ENCODE data around the gene NMNAT3. TPM values are rescaled to one million over a fixed set of nuclear protein-coding genes. Genes with fewer than 3 reads are reported as not detected.

NMNAT3 gene
- total and polyA plus RNA-seq, 2 donors = 7.5 to 11.9 TPM

GRCh38 chr3:139532976-139533375 lies 144.8 kb downstream of the NMNAT3 start:
- no peak for DNase-seq (ENCODE audit: extremely low spot score)
- Histone ChIP-seq H3K4me3 (ENCODE audit: low read depth, low read length) (no peak overlapping the region), H3K36me3 (ENCODE audit: insufficient read depth) (no peaks in the 10 kb centered on the region), H3K4me1 (ENCODE audit: insufficient read depth) (no peaks in the 10 kb centered on the region), H3K27ac (ENCODE audit: low read depth) (no peak overlapping the region)
- 37% methylated on average over 7 of the region's 7 CpGs for WGBS

DNA sequence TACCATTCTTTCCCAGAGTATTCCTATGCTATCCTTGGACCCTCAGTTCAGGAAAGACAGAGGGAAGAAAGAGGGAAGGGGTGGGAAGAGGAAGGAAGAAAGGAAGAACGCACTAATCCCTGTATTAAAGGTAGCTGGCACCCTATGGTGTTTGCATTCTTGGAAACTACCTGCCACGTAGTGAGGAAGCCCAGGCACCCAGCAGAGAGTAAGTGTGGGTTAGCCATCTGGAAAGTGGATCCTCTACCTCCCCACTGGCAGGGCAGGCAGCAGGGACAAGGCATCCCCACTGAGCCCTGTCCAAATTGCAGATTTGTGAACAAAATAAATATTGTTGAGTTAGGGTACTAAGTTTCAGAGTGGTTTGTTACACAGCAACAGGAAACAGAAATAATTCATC lies 147.1 kb downstream of the NMNAT3 start:
- 84% methylated on average over 2 of the region's 2 CpGs for WGBS
- no peaks in the 10 kb centered on the region for H3K4me1 ChIP-seq (ENCODE audit: insufficient read depth)
- DNase-seq (ENCODE audit: extremely low spot score) = no peak
- H3K36me3 ChIP-seq (ENCODE audit: insufficient read depth) = no peaks in the 10 kb centered on the region
- no peak overlapping the region for H3K4me3 ChIP-seq (ENCODE audit: low read depth, low read length)
- no peak overlapping the region for H3K27ac ChIP-seq (ENCODE audit: low read depth)

DNA sequence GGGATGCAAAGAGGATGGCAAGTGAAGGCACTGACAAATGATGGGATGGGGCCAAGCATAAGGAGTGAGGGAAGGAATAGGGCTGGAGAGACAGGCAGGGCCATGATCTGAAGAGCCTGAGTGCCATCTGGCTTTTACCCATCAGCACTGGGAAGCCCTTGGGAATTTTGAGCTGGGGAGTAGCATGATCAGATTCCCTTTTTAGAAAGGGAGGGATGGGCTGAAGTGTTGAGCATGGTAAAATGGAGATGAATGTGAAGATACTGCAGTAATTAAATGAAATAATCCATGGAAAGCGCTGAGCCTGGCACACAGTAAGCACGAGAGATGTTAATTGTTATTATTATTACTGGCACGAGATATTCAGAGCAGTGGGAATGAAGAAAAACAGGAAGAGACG lies 148.1 kb downstream of the NMNAT3 start:
- no peak overlapping the region for H3K4me3 ChIP-seq (ENCODE audit: low read depth, low read length)
- H3K27ac ChIP-seq (ENCODE audit: low read depth) = no peak overlapping the region
- WGBS = 78% methylated on average over 4 of the region's 4 CpGs
- H3K4me1 ChIP-seq (ENCODE audit: insufficient read depth) = no peaks in the 10 kb centered on the region
- DNase-seq (ENCODE audit: extremely low spot score) = no peak
- H3K36me3 ChIP-seq (ENCODE audit: insufficient read depth) = no peaks in the 10 kb centered on the region

GRCh38 chr3:139528924-139529323 lies 148.8 kb downstream of the NMNAT3 start:
- Histone ChIP-seq H3K4me1 (ENCODE audit: insufficient read depth) (no peaks in the 10 kb centered on the region), H3K27ac (ENCODE audit: low read depth) (no peak overlapping the region), H3K4me3 (ENCODE audit: low read depth, low read length) (no peak overlapping the region), H3K36me3 (ENCODE audit: insufficient read depth) (no peaks in the 10 kb centered on the region)
- 94% methylated on average over 3 of the region's 3 CpGs for WGBS
- DNase-seq (ENCODE audit: extremely low spot score) = no peak

GRCh38 chr3:139528281-139528680 lies 149.5 kb downstream of the NMNAT3 start:
- Histone ChIP-seq H3K4me1 (ENCODE audit: insufficient read depth) (no peaks in the 10 kb centered on the region), H3K4me3 (ENCODE audit: low read depth, low read length) (no peak overlapping the region), H3K36me3 (ENCODE audit: insufficient read depth) (no peaks in the 10 kb centered on the region), H3K27ac (ENCODE audit: low read depth) (no peak overlapping the region)
- no peak for DNase-seq (ENCODE audit: extremely low spot score)
- 95% methylated on average over 2 of the region's 2 CpGs for WGBS

DNA sequence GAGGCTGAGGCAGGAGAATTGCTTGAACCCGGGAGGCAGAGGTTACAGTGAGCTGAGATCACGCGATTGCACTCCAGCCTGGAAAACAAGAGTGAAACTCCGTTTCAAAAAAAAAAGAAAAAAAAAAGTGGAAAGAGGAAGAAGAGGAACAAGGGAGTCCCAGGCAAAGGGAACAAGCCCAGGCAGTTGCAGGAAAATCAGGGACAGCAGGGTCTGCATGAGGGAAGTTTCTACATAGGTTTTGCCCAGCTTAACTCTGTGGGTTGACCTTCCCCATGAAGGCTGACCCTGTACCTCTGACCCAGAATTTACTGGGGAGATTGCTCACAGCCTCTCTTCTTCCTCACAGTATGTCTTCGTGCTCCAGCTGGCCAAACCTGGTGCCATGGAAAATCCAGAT lies 150.5 kb downstream of the NMNAT3 start:
- no peak for DNase-seq (ENCODE audit: extremely low spot score)
- WGBS = 88% methylated on average over 5 of the region's 5 CpGs
- no peak overlapping the region for H3K4me3 ChIP-seq (ENCODE audit: low read depth, low read length)
- no peaks in the 10 kb centered on the region for H3K36me3 ChIP-seq (ENCODE audit: insufficient read depth)
- H3K4me1 ChIP-seq (ENCODE audit: insufficient read depth) = no peaks in the 10 kb centered on the region
- no peak overlapping the region for H3K27ac ChIP-seq (ENCODE audit: low read depth)

GRCh38 chr3:139526146-139526545 lies 151.6 kb downstream of the NMNAT3 start:
- 96% methylated on average over 2 of the region's 2 CpGs for WGBS
- DNase-seq (ENCODE audit: extremely low spot score) = no peak
- Histone ChIP-seq H3K4me3 (ENCODE audit: low read depth, low read length) (no peak overlapping the region), H3K4me1 (ENCODE audit: insufficient read depth) (no peaks in the 10 kb centered on the region), H3K36me3 (ENCODE audit: insufficient read depth) (no peaks in the 10 kb centered on the region), H3K27ac (ENCODE audit: low read depth) (no peak overlapping the region)

- 92% methylated on average over 7 of the region's 7 CpGs for WGBS
- Histone ChIP-seq H3K4me3 (ENCODE audit: low read depth, low read length) (no peak overlapping the region), H3K4me1 (ENCODE audit: insufficient read depth) (no peaks in the 10 kb centered on the region), H3K27ac (ENCODE audit: low read depth) (no peak overlapping the region), H3K36me3 (ENCODE audit: insufficient read depth) (no peaks in the 10 kb centered on the region)
- no peak for DNase-seq (ENCODE audit: extremely low spot score)
Measured at GRCh38 chr3:139524841-139525636, 152.7 kb downstream of the NMNAT3 start.

DNA sequence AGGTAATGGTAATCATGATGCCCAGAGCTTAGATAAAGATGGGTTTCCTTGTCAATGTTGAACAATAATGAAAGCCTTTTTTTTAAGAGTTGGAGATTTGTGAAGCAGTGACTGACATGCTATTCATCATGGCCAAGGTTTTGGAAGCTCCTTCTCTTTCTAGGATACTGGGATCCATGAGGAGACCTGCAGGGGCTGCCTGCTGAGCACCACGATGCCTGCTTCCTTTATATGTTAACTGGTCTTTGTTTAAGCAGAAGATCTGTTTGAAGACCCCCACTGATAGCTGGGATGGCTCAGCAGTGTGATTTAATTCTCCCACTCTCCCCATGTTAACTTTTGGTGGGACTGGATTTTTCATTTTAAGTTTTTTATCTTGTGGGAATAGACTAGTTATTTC lies 154.1 kb downstream of the NMNAT3 start:
- DNase-seq (ENCODE audit: extremely low spot score) = no peak
- H3K4me1 ChIP-seq (ENCODE audit: insufficient read depth) = no peaks in the 10 kb centered on the region
- H3K36me3 ChIP-seq (ENCODE audit: insufficient read depth) = no peaks in the 10 kb centered on the region
- 81% methylated on average over 1 of the region's 1 CpG for WGBS
- H3K4me3 ChIP-seq (ENCODE audit: low read depth, low read length) = no peak overlapping the region
- no peak overlapping the region for H3K27ac ChIP-seq (ENCODE audit: low read depth)

GRCh38 chr3:139523166-139523565 lies 154.6 kb downstream of the NMNAT3 start:
- H3K4me1 ChIP-seq (ENCODE audit: insufficient read depth) = no peaks in the 10 kb centered on the region
- no peak overlapping the region for H3K4me3 ChIP-seq (ENCODE audit: low read depth, low read length)
- no peak overlapping the region for H3K27ac ChIP-seq (ENCODE audit: low read depth)
- 95% methylated on average over 5 of the region's 5 CpGs for WGBS
- no peaks in the 10 kb centered on the region for H3K36me3 ChIP-seq (ENCODE audit: insufficient read depth)
- DNase-seq (ENCODE audit: extremely low spot score) = no peak

DNA sequence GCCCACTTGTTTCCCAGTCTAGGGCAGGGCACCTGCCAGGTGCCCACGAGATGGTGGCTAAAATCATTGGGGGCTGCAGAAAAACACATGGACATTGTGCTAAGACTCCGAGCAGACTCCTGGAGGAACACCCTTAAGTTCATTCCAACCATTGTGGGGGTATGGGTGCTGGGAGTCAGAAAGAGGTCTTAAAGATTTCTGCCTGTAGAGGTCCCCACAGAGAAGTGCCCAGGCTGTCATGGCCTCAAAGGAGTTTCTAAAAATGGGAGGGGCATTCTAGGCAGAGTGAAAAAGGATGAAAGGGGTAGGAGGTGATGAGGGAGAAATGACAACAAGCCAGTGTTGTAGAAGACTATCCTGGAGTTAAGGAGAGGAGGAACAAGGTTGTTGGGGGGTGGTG lies 155.4 kb downstream of the NMNAT3 start:
- 76% methylated on average over 2 of the region's 2 CpGs for WGBS
- Histone ChIP-seq H3K36me3 (ENCODE audit: insufficient read depth) (no peaks in the 10 kb centered on the region), H3K27ac (ENCODE audit: low read depth) (no peak overlapping the region)

GRCh38 chr3:139521816-139522215 lies 156.0 kb downstream of the NMNAT3 start:
- no peak for DNase-seq (ENCODE audit: extremely low spot score)
- WGBS = 57% methylated on average over 1 of the region's 1 CpG
- Histone ChIP-seq H3K4me3 (ENCODE audit: low read depth, low read length) (no peak overlapping the region), H3K4me1 (ENCODE audit: insufficient read depth) (no peaks in the 10 kb centered on the region), H3K36me3 (ENCODE audit: insufficient read depth) (no peaks in the 10 kb centered on the region), H3K27ac (ENCODE audit: low read depth) (no peak overlapping the region)

More for the DNA sequence above, 155.4 kb downstream of the NMNAT3 start:
- Histone ChIP-seq H3K4me3 (ENCODE audit: low read depth, low read length) (no peak overlapping the region), H3K4me1 (ENCODE audit: insufficient read depth) (no peaks in the 10 kb centered on the region)
- DNase-seq (ENCODE audit: extremely low spot score) = no peak

- H3K4me1 ChIP-seq (ENCODE audit: insufficient read depth) = no peaks in the 10 kb centered on the region
- H3K36me3 ChIP-seq (ENCODE audit: insufficient read depth) = no peaks in the 10 kb centered on the region
- WGBS = 95% methylated on average over 3 of the region's 3 CpGs
- no peak overlapping the region for H3K4me3 ChIP-seq (ENCODE audit: low read depth, low read length)
- DNase-seq (ENCODE audit: extremely low spot score) = no peak
- H3K27ac ChIP-seq (ENCODE audit: low read depth) = no peak overlapping the region
Measured at GRCh38 chr3:139521144-139521543, 156.6 kb downstream of the NMNAT3 start.

DNA sequence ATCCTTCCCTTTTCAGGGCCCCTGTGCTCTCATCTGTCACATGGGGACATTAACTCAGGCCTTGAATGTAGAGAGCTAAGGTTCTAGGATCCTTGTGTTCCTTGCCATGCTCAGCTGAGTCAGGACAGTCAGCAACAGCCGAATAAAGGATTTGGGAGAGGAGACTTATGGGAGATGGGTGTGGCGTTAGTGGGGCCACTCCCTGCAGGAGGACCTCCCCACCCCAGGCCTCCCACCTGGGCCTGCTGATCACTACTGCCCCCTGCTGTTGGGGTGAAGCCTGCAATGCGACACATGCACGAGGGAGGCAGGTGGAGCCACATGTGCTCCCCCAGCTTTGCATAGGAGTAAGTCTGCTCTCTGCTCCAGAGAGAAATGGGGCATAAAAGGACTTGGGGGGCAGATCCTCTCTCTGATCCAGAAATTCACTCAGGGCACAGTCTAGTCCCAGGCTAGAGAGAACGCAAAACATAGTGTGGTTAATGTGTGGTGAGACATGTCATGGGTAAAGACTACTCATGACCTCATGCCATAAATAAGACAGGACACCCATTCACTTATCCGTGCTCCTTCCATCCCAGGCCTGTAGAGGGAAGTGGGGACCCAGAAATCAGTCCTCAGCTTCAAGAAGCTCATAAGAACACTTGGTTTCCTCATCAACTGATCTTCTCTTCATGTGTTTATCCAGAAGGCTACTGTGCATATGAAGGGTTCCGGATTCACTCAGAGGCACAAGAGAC lies 157.6 kb downstream of the NMNAT3 start:
- no peak overlapping the region for H3K27ac ChIP-seq (ENCODE audit: low read depth)
- no peak for DNase-seq (ENCODE audit: extremely low spot score)
- no peaks in the 10 kb centered on the region for H3K4me1 ChIP-seq (ENCODE audit: insufficient read depth)
- WGBS = 80% methylated on average over 7 of the region's 7 CpGs
- H3K4me3 ChIP-seq (ENCODE audit: low read depth, low read length) = no peak overlapping the region
- H3K36me3 ChIP-seq (ENCODE audit: insufficient read depth) = no peaks in the 10 kb centered on the region
